Liver (tissue), 3 donors: ENCODE data around the gene AHSG.

ENCODE experiments used
- ATF3 ChIP-seq: IDR thresholded peaks from 2 replicates; pipeline ENCODE4 v1.6.1; 2016; ENCODE audit warnings: antibody characterized with exemption
- EGR1 ChIP-seq, 2 donors: IDR thresholded peaks; 2 replicates each; pipeline ENCODE4 v1.6.1; 2016 to 2018; ENCODE audit warnings: antibody characterized with exemption in 2 of 2, low read depth in 2 of 2
- GABPA ChIP-seq, 2 donors: IDR thresholded peaks in 1 of 2; conservative IDR thresholded peaks in 1 of 2; 2 replicates each; pipeline ENCODE4 v1.6.1; 2016; ENCODE audit warnings: antibody characterized with exemption in 2 of 2, mild to moderate bottlenecking in 1 of 2, moderate library complexity in 1 of 2
- JUND ChIP-seq, 2 donors: IDR thresholded peaks; 2 replicates each; pipeline ENCODE4 v1.6.1; 2016; ENCODE audit warnings: antibody characterized with exemption in 2 of 2
- MAX ChIP-seq: IDR thresholded peaks from 2 replicates; pipeline ENCODE4 v1.6.1; 2016; ENCODE audit warnings: antibody characterized with exemption
- RAD21 ChIP-seq, 2 donors: IDR thresholded peaks; 2 replicates each; pipeline ENCODE4 v1.6.1; 2016; ENCODE audit warnings: antibody characterized with exemption in 2 of 2, mild to moderate bottlenecking in 2 of 2
- SP1 ChIP-seq: IDR thresholded peaks from 2 replicates; pipeline ENCODE4 v1.6.1; 2018; ENCODE audit warnings: antibody characterized with exemption, mild to moderate bottlenecking
- YY1 ChIP-seq: IDR thresholded peaks from 2 replicates; pipeline ENCODE4 v1.6.1; 2016; ENCODE audit warnings: antibody characterized with exemption, mild to moderate bottlenecking
- TF ChIP-seq, protein P1 (sequence below): fragments of 150-350 bp; IDR thresholded peaks from 2 replicates; pipeline ENCODE4 v1.5.1; 2017; ENCODE audit warnings: improper control_type of control experiment, low read depth, low read length; ENCODE audit not compliant: missing input control
- TF ChIP-seq, protein P2 (sequence below): IDR thresholded peaks from 2 replicates; pipeline ENCODE4 v1.6.1; 2016; ENCODE audit warnings: antibody characterized with exemption, mild to moderate bottlenecking
- donor health status: healthy.
- donor health status: healthy.

- TF ChIP-seq, protein P1, sequence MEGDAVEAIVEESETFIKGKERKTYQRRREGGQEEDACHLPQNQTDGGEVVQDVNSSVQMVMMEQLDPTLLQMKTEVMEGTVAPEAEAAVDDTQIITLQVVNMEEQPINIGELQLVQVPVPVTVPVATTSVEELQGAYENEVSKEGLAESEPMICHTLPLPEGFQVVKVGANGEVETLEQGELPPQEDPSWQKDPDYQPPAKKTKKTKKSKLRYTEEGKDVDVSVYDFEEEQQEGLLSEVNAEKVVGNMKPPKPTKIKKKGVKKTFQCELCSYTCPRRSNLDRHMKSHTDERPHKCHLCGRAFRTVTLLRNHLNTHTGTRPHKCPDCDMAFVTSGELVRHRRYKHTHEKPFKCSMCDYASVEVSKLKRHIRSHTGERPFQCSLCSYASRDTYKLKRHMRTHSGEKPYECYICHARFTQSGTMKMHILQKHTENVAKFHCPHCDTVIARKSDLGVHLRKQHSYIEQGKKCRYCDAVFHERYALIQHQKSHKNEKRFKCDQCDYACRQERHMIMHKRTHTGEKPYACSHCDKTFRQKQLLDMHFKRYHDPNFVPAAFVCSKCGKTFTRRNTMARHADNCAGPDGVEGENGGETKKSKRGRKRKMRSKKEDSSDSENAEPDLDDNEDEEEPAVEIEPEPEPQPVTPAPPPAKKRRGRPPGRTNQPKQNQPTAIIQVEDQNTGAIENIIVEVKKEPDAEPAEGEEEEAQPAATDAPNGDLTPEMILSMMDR: no peak
- TF ChIP-seq MAX: no peak
- TF ChIP-seq EGR1 (IDR thresholded peaks at IDR 0.05; ENCODE audit: low read depth in 2 of 2): no peak
- no peak for TF ChIP-seq RAD21 (IDR thresholded peaks at IDR 0.05)
- TF ChIP-seq JUND (IDR thresholded peaks at IDR 0.05): no peak
- no peak for TF ChIP-seq SP1
- TF ChIP-seq YY1: no peak
- TF ChIP-seq GABPA (IDR thresholded peaks at IDR 0.05 in 1 of 2, conservative IDR thresholded peaks at IDR 0.05 in 1 of 2): no peak
- no peak for TF ChIP-seq ATF3
- TF ChIP-seq, protein P2, sequence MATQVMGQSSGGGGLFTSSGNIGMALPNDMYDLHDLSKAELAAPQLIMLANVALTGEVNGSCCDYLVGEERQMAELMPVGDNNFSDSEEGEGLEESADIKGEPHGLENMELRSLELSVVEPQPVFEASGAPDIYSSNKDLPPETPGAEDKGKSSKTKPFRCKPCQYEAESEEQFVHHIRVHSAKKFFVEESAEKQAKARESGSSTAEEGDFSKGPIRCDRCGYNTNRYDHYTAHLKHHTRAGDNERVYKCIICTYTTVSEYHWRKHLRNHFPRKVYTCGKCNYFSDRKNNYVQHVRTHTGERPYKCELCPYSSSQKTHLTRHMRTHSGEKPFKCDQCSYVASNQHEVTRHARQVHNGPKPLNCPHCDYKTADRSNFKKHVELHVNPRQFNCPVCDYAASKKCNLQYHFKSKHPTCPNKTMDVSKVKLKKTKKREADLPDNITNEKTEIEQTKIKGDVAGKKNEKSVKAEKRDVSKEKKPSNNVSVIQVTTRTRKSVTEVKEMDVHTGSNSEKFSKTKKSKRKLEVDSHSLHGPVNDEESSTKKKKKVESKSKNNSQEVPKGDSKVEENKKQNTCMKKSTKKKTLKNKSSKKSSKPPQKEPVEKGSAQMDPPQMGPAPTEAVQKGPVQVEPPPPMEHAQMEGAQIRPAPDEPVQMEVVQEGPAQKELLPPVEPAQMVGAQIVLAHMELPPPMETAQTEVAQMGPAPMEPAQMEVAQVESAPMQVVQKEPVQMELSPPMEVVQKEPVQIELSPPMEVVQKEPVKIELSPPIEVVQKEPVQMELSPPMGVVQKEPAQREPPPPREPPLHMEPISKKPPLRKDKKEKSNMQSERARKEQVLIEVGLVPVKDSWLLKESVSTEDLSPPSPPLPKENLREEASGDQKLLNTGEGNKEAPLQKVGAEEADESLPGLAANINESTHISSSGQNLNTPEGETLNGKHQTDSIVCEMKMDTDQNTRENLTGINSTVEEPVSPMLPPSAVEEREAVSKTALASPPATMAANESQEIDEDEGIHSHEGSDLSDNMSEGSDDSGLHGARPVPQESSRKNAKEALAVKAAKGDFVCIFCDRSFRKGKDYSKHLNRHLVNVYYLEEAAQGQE: no peak
Observed at GRCh38 chr3:186618318-186618938, 5.6 kb downstream of the AHSG start.
